Left lung (tissue), 10 donors: ENCODE measurements around the gene MYOF. TPM values are rescaled to one million over a fixed set of nuclear protein-coding genes. Genes with fewer than 3 reads are reported as not detected.
A peak's percentile ranks its signal among the peaks of the same experiment; 100 is the strongest.

Source experiments
- ATAC-seq: fragments of 200-7000 bp; cut with Tn5 transposase; one replicate; pipeline ENCODE4 v1.9.1; 2020; ENCODE audit warnings: moderate library complexity
- DNase-seq, 4 donors: peaks; one replicate each; pipeline ENCODE4 v3.0.0-alpha.2; 2013 to 2020
- H3K27ac ChIP-seq, 2 donors: fragments of 200-600 bp; sonication (generic) in 1 of 2; one replicate each; pipeline versions ENCODE4 v1.5.0 to v1.8.0; 2020 to 2021
- H3K27me3 ChIP-seq, 2 donors: fragments of 200-600 bp; sonication (generic) in 1 of 2; one replicate each; pipeline versions ENCODE4 v1.5.0 to v1.8.0; 2020 to 2021
- H3K36me3 ChIP-seq, 2 donors: fragments of 200-600 bp; sonication (generic) in 1 of 2; one replicate each; pipeline versions ENCODE4 v1.5.0 to v1.8.0; 2020 to 2021
- H3K4me1 ChIP-seq, 2 donors: fragments of 200-600 bp; one replicate each; pipeline ENCODE4 v1.8.0; 2021
- H3K4me3 ChIP-seq, 2 donors: fragments of 200-600 bp; sonication (generic) in 1 of 2; one replicate each; pipeline versions ENCODE4 v1.5.0 to v1.8.0; 2020 to 2021; ENCODE audit warnings: mild to moderate bottlenecking in 1 of 2
- H3K9me3 ChIP-seq, 2 donors: fragments of 200-600 bp; sonication (generic) in 1 of 2; one replicate each; pipeline versions ENCODE4 v1.5.0 to v1.8.0; 2020 to 2021
- intact Hi-C, 2 donors: fragments of 100-400 bp; cut with DNase I; formaldehyde crosslinking; loops; one replicate each; pipeline versions ENCODE4 v1.11.2 to v1.14.2; 2022
- polyA plus RNA-seq, 6 donors: library from polyadenylated mRNA; unstranded; fragments of 120-200 nt; gene quantifications; one replicate each; pipeline ENCODE4 v1.2.1, GENCODE V29; 2013; ENCODE audit not compliant: insufficient read length in 6 of 6
- total RNA-seq, 2 donors: library from RNA; stranded (reverse); fragmentation: NEBNext Ultra II Directional; extraction: Animal tissue kit (Norgen Biotek cat#: 25700); gene quantifications; one replicate each; pipeline ENCODE4 v1.2.1, GENCODE V29; 2021
- TF ChIP-seq, protein P1 (sequence below), 2 donors: fragments of 200-600 bp; sonication (generic) in 1 of 2; IDR thresholded peaks; one replicate each; pipeline versions ENCODE4 v1.5.0 to v1.8.0; 2021; ENCODE audit warnings: antibody characterized with exemption in 2 of 2
- donor health status: DM: no; HTN: yes; CAD: no.
- donor health status: DM: no; HTN: no; CAD: no.

Gene MYOF
- total and polyA plus RNA-seq, 8 donors, result 54.9 to 295 (median 67.9) TPM

GRCh38 chr10:93356516-93356915 lies 125.6 kb downstream of the MYOF start:
- H3K36me3 ChIP-seq, result peaks cover 5 to 92% of the 10 kb centered on the region in 2 donors
- intact Hi-C loops, result no loop called here

GRCh38 chr10:93352638-93353383 lies 129.3 kb downstream of the MYOF start:
- no peaks in the 10 kb centered on the region for H3K9me3 ChIP-seq
- no peaks in the 10 kb centered on the region for H3K4me1 ChIP-seq
- DNase-seq (peak in 2 of 4 donors; percentile 40 to 42), ATAC-seq (peak; percentile 65)
- H3K27ac ChIP-seq, result no peak overlapping the region
- no peaks in the 10 kb centered on the region for H3K27me3 ChIP-seq
- H3K4me3 ChIP-seq, result no peak overlapping the region
- peaks cover 5 to 95% of the 10 kb centered on the region in 2 donors for H3K36me3 ChIP-seq
- TF ChIP-seq, protein P1, sequence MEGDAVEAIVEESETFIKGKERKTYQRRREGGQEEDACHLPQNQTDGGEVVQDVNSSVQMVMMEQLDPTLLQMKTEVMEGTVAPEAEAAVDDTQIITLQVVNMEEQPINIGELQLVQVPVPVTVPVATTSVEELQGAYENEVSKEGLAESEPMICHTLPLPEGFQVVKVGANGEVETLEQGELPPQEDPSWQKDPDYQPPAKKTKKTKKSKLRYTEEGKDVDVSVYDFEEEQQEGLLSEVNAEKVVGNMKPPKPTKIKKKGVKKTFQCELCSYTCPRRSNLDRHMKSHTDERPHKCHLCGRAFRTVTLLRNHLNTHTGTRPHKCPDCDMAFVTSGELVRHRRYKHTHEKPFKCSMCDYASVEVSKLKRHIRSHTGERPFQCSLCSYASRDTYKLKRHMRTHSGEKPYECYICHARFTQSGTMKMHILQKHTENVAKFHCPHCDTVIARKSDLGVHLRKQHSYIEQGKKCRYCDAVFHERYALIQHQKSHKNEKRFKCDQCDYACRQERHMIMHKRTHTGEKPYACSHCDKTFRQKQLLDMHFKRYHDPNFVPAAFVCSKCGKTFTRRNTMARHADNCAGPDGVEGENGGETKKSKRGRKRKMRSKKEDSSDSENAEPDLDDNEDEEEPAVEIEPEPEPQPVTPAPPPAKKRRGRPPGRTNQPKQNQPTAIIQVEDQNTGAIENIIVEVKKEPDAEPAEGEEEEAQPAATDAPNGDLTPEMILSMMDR (IDR thresholded peaks at IDR 0.05), result peak; percentile 51 to 66
- intact Hi-C loops, result no loop called here

More at GRCh38 chr10:93356516-93356915, 125.6 kb downstream of the MYOF start:
- TF ChIP-seq, protein P1 (IDR thresholded peaks at IDR 0.05), result no peak
- no peaks in the 10 kb centered on the region for H3K9me3 ChIP-seq
- ATAC-seq, result no peak
- no peaks in the 10 kb centered on the region for H3K27me3 ChIP-seq
- no peaks in the 10 kb centered on the region for H3K4me1 ChIP-seq
- H3K27ac ChIP-seq, result no peak overlapping the region
- no peak overlapping the region for H3K4me3 ChIP-seq
- no peak for DNase-seq

- H3K27ac ChIP-seq, result no peak overlapping the region
- H3K9me3 ChIP-seq, result no peaks in the 10 kb centered on the region
- DNase-seq, result no peak
- no peaks in the 10 kb centered on the region for H3K27me3 ChIP-seq
- intact Hi-C loops, result no loop called here
- ATAC-seq, result peak; percentile 15
- H3K4me1 ChIP-seq, result peaks cover 0 to 3% of the 10 kb centered on the region in 2 donors
- no peak overlapping the region for H3K4me3 ChIP-seq
- H3K36me3 ChIP-seq, result peaks cover 0 to 98% of the 10 kb centered on the region in 2 donors
- TF ChIP-seq, protein P1 (IDR thresholded peaks at IDR 0.05), result no peak
These were observed 135.4 kb downstream of the MYOF start for GRCh38 chr10:93346694-93347093.

- Histone ChIP-seq H3K27me3 (no peaks in the 10 kb centered on the region), H3K27ac (no peak overlapping the region), H3K36me3 (peaks cover 0 to 98% of the 10 kb centered on the region in 2 donors), H3K9me3 (no peaks in the 10 kb centered on the region), H3K4me1 (peaks cover 0 to 3% of the 10 kb centered on the region in 2 donors), H3K4me3 (no peak overlapping the region)
- TF ChIP-seq, protein P1 (IDR thresholded peaks at IDR 0.05), result no peak
- ATAC-seq (no peak), DNase-seq (no peak)
- intact Hi-C loops, result no loop called here
These were observed 136.0 kb downstream of the MYOF start for GRCh38 chr10:93346108-93346507.

- TF ChIP-seq, protein P1 (IDR thresholded peaks at IDR 0.05), result no peak
- no peak overlapping the region for H3K27ac ChIP-seq
- no peaks in the 10 kb centered on the region for H3K9me3 ChIP-seq
- ATAC-seq (no peak), DNase-seq (no peak)
- peaks cover 0 to 98% of the 10 kb centered on the region in 2 donors for H3K36me3 ChIP-seq
- intact Hi-C loops, result no loop called here
- peaks cover 0 to 3% of the 10 kb centered on the region in 2 donors for H3K4me1 ChIP-seq
- H3K27me3 ChIP-seq, result no peaks in the 10 kb centered on the region
- H3K4me3 ChIP-seq, result no peak overlapping the region
These were observed 137.4 kb downstream of the MYOF start for GRCh38 chr10:93344691-93345090.
